ENCODE results near the gene NTM. TPM values are rescaled to one million over a fixed set of nuclear protein-coding genes. Genes with fewer than 3 reads are reported as not detected.

NTM gene
- total RNA-seq, 1 donor: 52.2 TPM

- no peak for DNase-seq (ENCODE audit: low read depth)
- TF ChIP-seq, protein P1, sequence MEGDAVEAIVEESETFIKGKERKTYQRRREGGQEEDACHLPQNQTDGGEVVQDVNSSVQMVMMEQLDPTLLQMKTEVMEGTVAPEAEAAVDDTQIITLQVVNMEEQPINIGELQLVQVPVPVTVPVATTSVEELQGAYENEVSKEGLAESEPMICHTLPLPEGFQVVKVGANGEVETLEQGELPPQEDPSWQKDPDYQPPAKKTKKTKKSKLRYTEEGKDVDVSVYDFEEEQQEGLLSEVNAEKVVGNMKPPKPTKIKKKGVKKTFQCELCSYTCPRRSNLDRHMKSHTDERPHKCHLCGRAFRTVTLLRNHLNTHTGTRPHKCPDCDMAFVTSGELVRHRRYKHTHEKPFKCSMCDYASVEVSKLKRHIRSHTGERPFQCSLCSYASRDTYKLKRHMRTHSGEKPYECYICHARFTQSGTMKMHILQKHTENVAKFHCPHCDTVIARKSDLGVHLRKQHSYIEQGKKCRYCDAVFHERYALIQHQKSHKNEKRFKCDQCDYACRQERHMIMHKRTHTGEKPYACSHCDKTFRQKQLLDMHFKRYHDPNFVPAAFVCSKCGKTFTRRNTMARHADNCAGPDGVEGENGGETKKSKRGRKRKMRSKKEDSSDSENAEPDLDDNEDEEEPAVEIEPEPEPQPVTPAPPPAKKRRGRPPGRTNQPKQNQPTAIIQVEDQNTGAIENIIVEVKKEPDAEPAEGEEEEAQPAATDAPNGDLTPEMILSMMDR (IDR thresholded peaks at IDR 0.05; ENCODE audit: insufficient read depth, low read length): no peak
- no peak overlapping the region for H3K4me3 ChIP-seq (ENCODE audit: low read depth, low read length)
Measured at GRCh38 chr11:131593301-131593700, 222.9 kb downstream of the NTM start.

DNA sequence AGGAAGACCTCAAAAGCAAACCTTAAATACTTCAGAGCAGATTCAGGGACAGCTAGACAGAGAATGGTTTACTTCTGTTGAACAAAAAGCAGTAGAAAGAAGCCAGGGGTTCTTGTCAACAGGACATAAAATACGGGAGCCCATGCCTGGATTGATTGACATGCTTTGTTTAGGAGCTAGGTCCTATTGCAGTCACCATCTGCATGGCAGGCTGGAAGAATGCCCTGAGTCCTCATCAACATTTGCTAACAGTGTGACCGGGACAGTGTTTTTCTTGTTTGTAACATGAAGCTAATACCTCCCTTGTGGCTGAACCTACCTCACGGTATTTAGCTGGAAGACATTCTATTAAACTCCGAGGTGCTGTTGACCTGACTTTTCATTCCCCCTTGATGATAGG, 225.4 kb downstream of the NTM start:
- no peak for DNase-seq (ENCODE audit: low read depth)
- TF ChIP-seq, protein P1 (IDR thresholded peaks at IDR 0.05; ENCODE audit: insufficient read depth, low read length): no peak
- no peak overlapping the region for H3K4me3 ChIP-seq (ENCODE audit: low read depth, low read length)

- H3K4me3 ChIP-seq (ENCODE audit: low read depth, low read length): no peak overlapping the region
- no peak for DNase-seq (ENCODE audit: low read depth)
- TF ChIP-seq, protein P1 (IDR thresholded peaks at IDR 0.05; ENCODE audit: insufficient read depth, low read length): no peak
Measured at GRCh38 chr11:131597890-131598289, 227.5 kb downstream of the NTM start.

DNA sequence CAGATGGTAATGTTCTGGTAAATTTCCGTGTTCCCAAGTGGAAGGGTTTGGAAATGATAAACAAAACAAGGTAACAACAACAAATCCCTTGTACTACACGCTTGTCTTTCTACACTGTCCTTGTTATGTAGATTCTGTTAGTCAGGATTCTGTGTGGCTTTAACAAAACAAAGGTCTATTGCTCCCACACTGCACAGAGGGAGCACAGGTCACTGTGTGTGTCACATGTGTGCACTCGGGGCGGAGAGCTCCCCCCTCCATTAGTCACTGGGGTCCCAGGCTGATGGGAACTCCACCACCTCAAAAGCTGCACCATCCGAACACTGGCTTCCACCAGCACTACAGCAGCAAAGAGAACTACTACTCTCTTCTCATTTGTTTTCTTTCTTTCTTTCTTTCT, 227.9 kb downstream of the NTM start:
- TF ChIP-seq, protein P1 (IDR thresholded peaks at IDR 0.05; ENCODE audit: insufficient read depth, low read length): no peak
- no peak overlapping the region for H3K4me3 ChIP-seq (ENCODE audit: low read depth, low read length)
- DNase-seq (ENCODE audit: low read depth): no peak

- no peak for DNase-seq (ENCODE audit: low read depth)
- H3K4me3 ChIP-seq (ENCODE audit: low read depth, low read length): no peak overlapping the region
- TF ChIP-seq, protein P1 (IDR thresholded peaks at IDR 0.05; ENCODE audit: insufficient read depth, low read length): no peak
Measured at GRCh38 chr11:131599285-131599684, 228.9 kb downstream of the NTM start.

GRCh38 chr11:131600628-131601027, 230.2 kb downstream of the NTM start:
- no peak overlapping the region for H3K4me3 ChIP-seq (ENCODE audit: low read depth, low read length)
- no peak for DNase-seq (ENCODE audit: low read depth)
- TF ChIP-seq, protein P1 (IDR thresholded peaks at IDR 0.05; ENCODE audit: insufficient read depth, low read length): no peak

GRCh38 chr11:131601586-131601985, 231.2 kb downstream of the NTM start:
- H3K4me3 ChIP-seq (ENCODE audit: low read depth, low read length): no peak overlapping the region
- TF ChIP-seq, protein P1 (IDR thresholded peaks at IDR 0.05; ENCODE audit: insufficient read depth, low read length): no peak
- DNase-seq (ENCODE audit: low read depth): no peak

All from fibroblast of the aortic adventitia (primary cell).